ENCODE measurements around the gene PTCH1.

Gene PTCH1

DNA sequence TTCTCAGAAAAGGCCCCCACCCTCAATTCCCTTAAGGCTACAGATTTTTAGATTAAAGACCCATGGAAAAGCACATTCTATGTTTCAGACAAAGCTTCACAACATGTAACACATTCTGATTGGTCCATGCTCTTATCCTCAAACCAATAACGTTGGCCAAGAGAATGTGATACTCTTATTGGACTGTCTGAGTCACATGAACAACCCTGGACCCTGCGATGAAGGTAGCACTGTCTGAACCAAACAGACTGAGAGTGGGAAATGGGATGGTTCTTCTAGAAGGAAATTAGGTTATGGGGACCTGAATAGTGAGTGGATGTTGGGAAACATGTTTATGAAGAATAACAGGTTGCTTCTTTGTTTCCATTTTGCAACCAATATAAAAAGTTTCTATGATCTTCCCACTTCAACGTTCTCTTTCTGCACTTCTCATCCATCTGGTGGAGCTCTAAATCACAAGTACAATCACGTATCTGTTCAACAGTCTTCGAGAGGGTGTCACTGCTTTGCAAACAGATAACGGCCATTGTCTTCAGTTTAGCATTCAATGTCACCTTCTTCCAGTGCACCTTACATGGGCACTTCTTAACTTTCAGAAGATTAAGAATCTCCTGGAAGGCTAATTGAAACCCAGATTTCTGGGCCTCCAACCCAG, 81.6 kb downstream of the PTCH1 start:
- Histone ChIP-seq H3K9ac (ENCODE audit: low read depth, low read length) (no peak overlapping the region), H3K9me3 (ENCODE audit: insufficient read depth, low read depth, low read length) (peaks cover 6% of the 10 kb centered on the region), H3K27ac (ENCODE audit: low read depth, low read length) (no peak overlapping the region), H3K4me1 (ENCODE audit: insufficient read depth, low read length) (no peaks in the 10 kb centered on the region; the same call in none of the 2 replicates), H3K27me3 (ENCODE audit: insufficient read depth, low read length) (no peaks in the 10 kb centered on the region), H3K4me3 (ENCODE audit: low read length) (no peak overlapping the region), H3K36me3 (ENCODE audit: insufficient read depth, low read length) (no peaks in the 10 kb centered on the region)
- WGBS, result 88% methylated on average over 6 of the region's 6 CpGs

DNA sequence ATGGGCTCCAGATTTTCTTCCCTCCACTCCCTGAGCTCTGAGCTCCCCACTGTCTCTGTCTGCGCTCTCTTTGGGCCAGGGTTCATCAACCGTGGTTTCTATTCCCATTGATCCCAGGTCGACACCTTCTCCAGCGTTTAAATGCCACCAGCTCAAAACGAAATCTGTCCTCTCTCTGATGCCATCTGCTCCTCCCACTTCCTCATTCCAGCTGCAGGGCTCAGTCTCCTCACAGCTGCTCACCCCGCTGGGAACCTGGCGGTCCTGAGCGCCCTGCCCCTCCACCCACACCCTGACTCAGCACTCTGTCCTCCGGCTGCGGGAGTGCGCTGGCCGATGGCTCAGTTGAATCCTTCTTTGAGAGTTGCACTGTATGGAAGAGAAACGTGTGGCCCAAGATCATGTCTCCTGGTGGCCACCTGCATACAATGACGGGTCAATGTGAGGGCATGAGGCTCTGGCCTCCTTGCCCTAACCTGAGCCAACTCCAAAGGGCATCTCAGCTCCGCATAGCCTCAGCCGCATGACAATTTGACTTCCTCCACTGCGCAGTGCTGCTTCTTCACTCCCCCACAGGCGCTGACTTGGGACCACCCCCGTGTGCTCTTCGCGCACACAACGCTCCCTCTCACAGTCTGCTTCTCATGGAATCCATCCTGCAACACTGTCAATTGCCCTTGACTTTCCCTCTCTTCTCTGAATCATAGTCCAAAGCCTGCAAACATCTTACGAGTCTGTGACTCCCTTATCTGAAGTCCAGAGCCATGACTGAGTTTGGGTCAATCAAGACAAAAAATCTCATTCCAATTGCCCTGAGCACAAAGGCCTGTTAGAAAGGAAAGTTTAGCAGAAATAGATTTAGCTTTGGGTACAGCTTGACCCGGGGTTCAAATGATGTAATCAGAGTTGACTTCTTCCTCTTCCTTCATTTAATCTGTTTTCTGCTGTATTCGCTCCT, 82.4 kb downstream of the PTCH1 start:
- 40% methylated on average over 25 of the region's 25 CpGs for WGBS
- Histone ChIP-seq H3K27ac (ENCODE audit: low read depth, low read length) (no peak overlapping the region), H3K4me1 (ENCODE audit: insufficient read depth, low read length) (no peaks in the 10 kb centered on the region; the same call in 1 of the 2 replicates), H3K9me3 (ENCODE audit: insufficient read depth, low read depth, low read length) (peaks cover 8% of the 10 kb centered on the region), H3K9ac (ENCODE audit: low read depth, low read length) (0 out of 2 replicates have a peak overlapping the region, but pooled peaks have one; percentile 0), H3K4me3 (ENCODE audit: low read length) (no peak overlapping the region), H3K36me3 (ENCODE audit: insufficient read depth, low read length) (no peaks in the 10 kb centered on the region), H3K27me3 (ENCODE audit: insufficient read depth, low read length) (no peaks in the 10 kb centered on the region)

DNA sequence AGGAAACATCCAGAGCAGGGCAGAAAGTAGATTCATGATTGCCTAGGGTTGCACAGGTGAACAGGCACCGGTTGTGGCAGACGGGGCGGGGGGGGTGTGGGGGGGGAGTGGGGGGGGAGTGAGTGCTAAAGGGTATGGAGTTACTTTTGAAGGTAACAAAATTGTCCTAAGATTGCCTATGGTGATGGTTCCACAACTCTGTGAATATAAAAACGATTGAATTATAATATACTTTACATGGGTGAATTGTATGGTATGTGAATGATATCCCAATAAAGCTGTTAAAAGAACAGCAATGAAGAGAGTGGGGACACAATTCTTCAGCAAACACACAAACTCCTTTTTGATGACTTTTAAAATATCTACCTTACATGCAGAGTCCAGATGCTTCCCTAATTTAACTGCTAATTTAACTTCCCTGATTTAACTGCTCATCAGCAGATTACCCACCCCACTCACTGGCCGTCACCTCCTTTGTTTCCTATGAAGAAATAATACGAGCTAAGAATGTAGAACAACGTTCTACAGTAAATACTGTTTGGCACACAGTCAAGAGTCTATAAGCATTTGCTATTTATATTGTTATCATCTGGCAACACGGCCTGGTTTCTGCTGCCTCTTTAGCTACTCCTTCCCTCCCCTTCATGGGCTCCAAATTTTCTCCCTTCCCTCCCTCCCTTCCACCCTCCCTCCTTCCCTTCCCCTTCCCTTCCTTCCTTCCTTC, 83.5 kb downstream of the PTCH1 start:
- H3K4me3 ChIP-seq (ENCODE audit: low read length), result no peak overlapping the region
- no peaks in the 10 kb centered on the region for H3K27me3 ChIP-seq (ENCODE audit: insufficient read depth, low read length)
- H3K27ac ChIP-seq (ENCODE audit: low read depth, low read length), result no peak overlapping the region
- WGBS, result 94% methylated on average over 4 of the region's 8 CpGs
- no peaks in the 10 kb centered on the region for H3K36me3 ChIP-seq (ENCODE audit: insufficient read depth, low read length)
- H3K4me1 ChIP-seq (ENCODE audit: insufficient read depth, low read length), result no peaks in the 10 kb centered on the region; the same call in 1 of the 2 replicates
- no peak overlapping the region for H3K9ac ChIP-seq (ENCODE audit: low read depth, low read length)
- H3K9me3 ChIP-seq (ENCODE audit: insufficient read depth, low read depth, low read length), result peaks cover 8% of the 10 kb centered on the region

DNA sequence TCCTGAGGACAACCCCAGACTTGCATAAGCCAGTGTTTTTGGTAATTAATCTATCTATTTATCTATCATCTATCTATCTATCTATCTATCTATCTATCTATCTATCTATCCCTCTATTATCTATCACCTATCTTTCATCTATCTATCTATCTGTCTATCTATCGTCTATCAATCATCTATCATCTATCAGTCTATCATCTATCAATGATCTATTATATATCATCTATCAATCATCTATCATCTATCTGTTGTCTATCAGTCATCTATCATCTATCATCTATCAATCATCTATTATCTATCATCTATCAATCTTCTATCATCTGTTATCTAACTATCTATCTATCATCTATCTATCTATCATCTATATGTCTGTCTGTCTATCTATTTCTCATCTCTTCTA, 85.5 kb downstream of the PTCH1 start:
- no peak overlapping the region for H3K4me3 ChIP-seq (ENCODE audit: low read length)
- H3K9ac ChIP-seq (ENCODE audit: low read depth, low read length), result no peak overlapping the region
- H3K4me1 ChIP-seq (ENCODE audit: insufficient read depth, low read length), result peaks cover under 1% of the 10 kb centered on the region
- no peaks in the 10 kb centered on the region for H3K27me3 ChIP-seq (ENCODE audit: insufficient read depth, low read length)
- no peak overlapping the region for H3K27ac ChIP-seq (ENCODE audit: low read depth, low read length)
- 93% methylated on average over 1 of the region's 1 CpG for WGBS
- peaks cover 8% of the 10 kb centered on the region for H3K9me3 ChIP-seq (ENCODE audit: insufficient read depth, low read depth, low read length)
- no peaks in the 10 kb centered on the region for H3K36me3 ChIP-seq (ENCODE audit: insufficient read depth, low read length)

DNA sequence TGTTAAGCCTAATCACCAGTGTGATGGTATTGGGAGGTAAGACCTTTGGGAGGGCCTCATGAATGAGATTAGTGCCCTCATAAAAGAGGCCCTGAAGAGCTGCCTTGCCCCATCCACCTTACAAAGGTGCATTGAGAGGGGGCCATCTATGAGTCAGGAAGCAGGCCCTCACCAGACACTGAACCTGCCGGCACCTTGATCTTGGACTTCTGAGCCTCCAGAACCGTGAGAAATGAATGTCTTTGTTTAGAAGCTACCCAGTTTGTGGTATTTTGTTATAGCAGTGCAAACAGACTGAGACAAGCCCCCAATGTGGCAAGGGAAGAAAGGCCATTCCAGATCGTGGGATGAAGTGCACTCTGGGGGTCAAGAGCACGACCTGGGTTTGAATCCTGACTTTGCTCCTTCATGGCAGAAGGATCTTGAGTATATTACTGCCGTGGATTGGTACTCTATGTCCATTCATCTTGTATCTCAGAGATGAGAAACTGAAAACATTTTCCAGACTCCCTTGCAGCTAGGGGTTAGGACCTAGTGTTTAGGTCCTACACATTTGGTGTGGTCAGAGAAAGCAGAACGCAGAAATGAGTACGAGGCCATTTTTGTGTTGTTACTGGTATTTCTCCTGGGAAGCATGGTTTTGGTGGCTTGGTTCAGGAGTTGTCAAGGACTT, 86.7 kb downstream of the PTCH1 start:
- no peak overlapping the region for H3K27ac ChIP-seq (ENCODE audit: low read depth, low read length)
- no peaks in the 10 kb centered on the region for H3K27me3 ChIP-seq (ENCODE audit: insufficient read depth, low read length)
- WGBS, result 93% methylated on average over 7 of the region's 7 CpGs
- H3K4me3 ChIP-seq (ENCODE audit: low read length), result no peak overlapping the region
- H3K9ac ChIP-seq (ENCODE audit: low read depth, low read length), result no peak overlapping the region
- H3K4me1 ChIP-seq (ENCODE audit: insufficient read depth, low read length), result peaks cover 7% of the 10 kb centered on the region
- peaks cover 8% of the 10 kb centered on the region for H3K9me3 ChIP-seq (ENCODE audit: insufficient read depth, low read depth, low read length)
- no peaks in the 10 kb centered on the region for H3K36me3 ChIP-seq (ENCODE audit: insufficient read depth, low read length)

DNA sequence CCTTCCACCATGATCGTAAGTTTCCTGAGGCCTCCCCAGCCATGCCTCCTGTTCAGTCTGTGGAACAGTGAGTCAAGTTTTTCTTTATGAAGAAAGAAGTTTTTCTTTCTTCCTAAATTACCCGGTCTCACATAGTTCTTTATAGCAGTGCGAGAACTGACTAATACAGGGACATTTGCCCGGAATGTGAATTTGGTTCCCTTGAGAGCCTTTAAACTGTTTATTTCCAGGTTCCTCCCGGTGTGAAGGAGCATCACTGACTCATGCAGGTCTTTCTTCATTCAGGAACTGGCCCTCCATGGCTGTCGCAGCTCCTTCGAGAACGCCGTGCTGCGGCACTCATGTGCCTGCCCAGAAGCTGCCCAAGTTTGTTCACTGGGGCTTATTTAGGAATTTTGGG, 87.7 kb downstream of the PTCH1 start:
- 93% methylated on average over 10 of the region's 10 CpGs for WGBS
- H3K27ac ChIP-seq (ENCODE audit: low read depth, low read length), result no peak overlapping the region
- no peaks in the 10 kb centered on the region for H3K27me3 ChIP-seq (ENCODE audit: insufficient read depth, low read length)
- no peak overlapping the region for H3K4me3 ChIP-seq (ENCODE audit: low read length)
- no peak overlapping the region for H3K9ac ChIP-seq (ENCODE audit: low read depth, low read length)
- no peaks in the 10 kb centered on the region for H3K36me3 ChIP-seq (ENCODE audit: insufficient read depth, low read length)
- peaks cover 7% of the 10 kb centered on the region for H3K4me1 ChIP-seq (ENCODE audit: insufficient read depth, low read length)
- peaks cover 8% of the 10 kb centered on the region for H3K9me3 ChIP-seq (ENCODE audit: insufficient read depth, low read depth, low read length)

DNA sequence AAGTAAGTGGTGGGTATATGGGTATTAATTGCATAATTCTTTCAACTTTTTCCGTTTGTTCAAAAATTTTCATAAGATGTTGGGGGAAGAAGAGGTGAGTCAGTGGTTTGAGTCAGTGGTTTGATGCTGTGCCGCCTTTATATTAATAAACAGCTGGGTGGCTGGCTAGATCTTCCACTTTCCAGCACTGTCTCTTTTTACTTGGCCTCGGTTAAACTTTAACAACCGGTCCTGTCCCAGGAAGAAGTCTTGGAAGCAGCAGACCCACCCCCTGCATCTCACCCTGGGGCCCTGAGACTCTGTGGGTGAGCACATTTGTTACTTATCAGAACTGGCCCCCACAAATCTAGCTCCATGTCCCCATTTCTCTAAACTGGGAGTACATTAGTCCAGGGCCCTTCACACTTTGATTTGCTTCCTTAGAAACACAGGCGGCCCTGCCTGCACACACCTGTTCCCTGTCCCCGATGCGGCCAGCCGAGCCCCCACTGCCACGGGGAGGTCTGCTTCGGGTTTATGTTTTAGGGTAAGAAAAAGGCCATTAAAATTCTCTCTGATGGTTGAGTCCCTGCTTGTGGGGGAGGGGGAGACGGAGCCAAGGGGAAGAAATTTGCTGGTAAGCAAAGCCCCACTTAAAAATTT, 90.7 kb downstream of the PTCH1 start:
- Histone ChIP-seq H3K27ac (ENCODE audit: low read depth, low read length) (peak overlapping the region; percentile 85), H3K9me3 (ENCODE audit: insufficient read depth, low read depth, low read length) (peaks cover 28% of the 10 kb centered on the region), H3K36me3 (ENCODE audit: insufficient read depth, low read length) (peaks cover 13% of the 10 kb centered on the region), H3K9ac (ENCODE audit: low read depth, low read length) (peak overlapping the region; percentile 83), H3K4me1 (ENCODE audit: insufficient read depth, low read length) (peaks cover 7% of the 10 kb centered on the region; the same call in 1 of the 2 replicates), H3K27me3 (ENCODE audit: insufficient read depth, low read length) (no peaks in the 10 kb centered on the region), H3K4me3 (ENCODE audit: low read length) (peak overlapping the region; percentile 54)
- 20% methylated on average over 11 of the region's 11 CpGs for WGBS

DNA sequence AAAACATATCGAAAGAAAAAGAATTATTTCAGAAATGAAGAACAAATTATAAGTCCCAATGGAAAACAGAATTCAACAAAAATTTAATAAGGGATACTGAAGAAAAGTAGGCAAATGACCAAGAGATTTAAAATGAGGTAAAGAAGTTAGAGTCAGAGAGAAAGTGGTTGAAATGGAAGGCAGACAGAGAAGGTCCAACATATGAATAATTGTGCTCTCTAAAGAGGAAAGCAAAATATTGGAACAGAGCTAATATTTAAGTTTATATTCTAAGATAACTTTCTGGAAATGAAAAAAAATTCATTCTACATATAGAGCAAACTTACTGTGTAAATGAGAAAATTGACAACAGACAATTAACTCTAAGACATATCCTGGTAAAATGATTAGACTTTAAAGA, 94.1 kb downstream of the PTCH1 start:
- Histone ChIP-seq H3K27me3 (ENCODE audit: insufficient read depth, low read length) (no peaks in the 10 kb centered on the region), H3K4me1 (ENCODE audit: insufficient read depth, low read length) (peaks cover 7% of the 10 kb centered on the region; the same call in 1 of the 2 replicates), H3K9ac (ENCODE audit: low read depth, low read length) (no peak overlapping the region), H3K27ac (ENCODE audit: low read depth, low read length) (no peak overlapping the region), H3K4me3 (ENCODE audit: low read length) (no peak overlapping the region), H3K36me3 (ENCODE audit: insufficient read depth, low read length) (peaks cover 13% of the 10 kb centered on the region), H3K9me3 (ENCODE audit: insufficient read depth, low read depth, low read length) (peaks cover 21% of the 10 kb centered on the region)
- no CpG with 5 or more reads among the region's 1 CpG for WGBS

DNA sequence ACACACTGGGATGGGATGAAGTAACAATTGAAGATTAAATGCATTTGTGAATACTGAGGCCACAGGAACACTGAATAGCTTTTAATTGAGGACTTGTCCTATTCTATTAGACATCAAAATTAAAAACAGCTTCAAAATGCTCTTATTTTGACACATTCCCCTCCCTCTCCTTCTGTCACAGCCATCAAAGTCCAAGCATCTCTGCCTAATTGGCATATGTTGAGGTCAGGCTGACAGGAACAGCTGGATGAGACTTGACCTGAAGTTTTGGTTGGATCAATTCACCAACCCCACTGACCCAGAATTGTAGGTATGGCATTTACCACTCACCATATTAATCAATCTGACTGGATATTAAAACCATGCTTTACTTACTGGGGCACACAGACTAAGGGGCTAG, 96.3 kb downstream of the PTCH1 start:
- no peaks in the 10 kb centered on the region for H3K4me1 ChIP-seq (ENCODE audit: insufficient read depth, low read length)
- H3K9ac ChIP-seq (ENCODE audit: low read depth, low read length), result no peak overlapping the region
- no peak overlapping the region for H3K4me3 ChIP-seq (ENCODE audit: low read length)
- H3K27ac ChIP-seq (ENCODE audit: low read depth, low read length), result no peak overlapping the region
- H3K9me3 ChIP-seq (ENCODE audit: insufficient read depth, low read depth, low read length), result peaks cover 21% of the 10 kb centered on the region
- H3K27me3 ChIP-seq (ENCODE audit: insufficient read depth, low read length), result no peaks in the 10 kb centered on the region
- H3K36me3 ChIP-seq (ENCODE audit: insufficient read depth, low read length), result peaks cover 13% of the 10 kb centered on the region

DNA sequence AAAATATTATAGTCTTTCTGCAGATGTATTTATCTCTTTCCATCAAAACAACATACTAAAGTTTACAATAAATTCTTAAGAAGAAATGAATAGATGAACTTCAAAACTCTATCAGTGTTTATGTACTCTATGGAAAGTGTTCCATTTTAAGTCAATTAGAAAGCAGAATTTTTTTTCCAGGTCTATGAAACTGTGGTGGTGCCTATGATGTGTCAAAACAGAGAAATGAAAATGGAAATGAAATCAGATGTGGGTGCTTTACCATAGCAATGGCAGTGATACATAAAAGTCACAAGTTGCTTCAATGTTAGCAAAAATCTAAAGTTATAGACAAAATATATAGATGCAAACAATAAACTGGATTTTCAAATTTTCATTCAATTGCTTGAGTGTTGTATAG, 97.3 kb downstream of the PTCH1 start:
- Histone ChIP-seq H3K27me3 (ENCODE audit: insufficient read depth, low read length) (no peaks in the 10 kb centered on the region), H3K4me3 (ENCODE audit: low read length) (no peak overlapping the region), H3K9ac (ENCODE audit: low read depth, low read length) (no peak overlapping the region), H3K36me3 (ENCODE audit: insufficient read depth, low read length) (peaks cover 13% of the 10 kb centered on the region), H3K27ac (ENCODE audit: low read depth, low read length) (no peak overlapping the region), H3K9me3 (ENCODE audit: insufficient read depth, low read depth, low read length) (peaks cover 21% of the 10 kb centered on the region), H3K4me1 (ENCODE audit: insufficient read depth, low read length) (no peaks in the 10 kb centered on the region)

Measured in HUES64 (cell line).